ENCODE results near the gene PYGB. TPM values are rescaled to one million over a fixed set of nuclear protein-coding genes. Genes with fewer than 3 reads are reported as not detected.

PYGB gene
- total RNA-seq, 1 experiment from 2014 or later, result 220 TPM

DNA sequence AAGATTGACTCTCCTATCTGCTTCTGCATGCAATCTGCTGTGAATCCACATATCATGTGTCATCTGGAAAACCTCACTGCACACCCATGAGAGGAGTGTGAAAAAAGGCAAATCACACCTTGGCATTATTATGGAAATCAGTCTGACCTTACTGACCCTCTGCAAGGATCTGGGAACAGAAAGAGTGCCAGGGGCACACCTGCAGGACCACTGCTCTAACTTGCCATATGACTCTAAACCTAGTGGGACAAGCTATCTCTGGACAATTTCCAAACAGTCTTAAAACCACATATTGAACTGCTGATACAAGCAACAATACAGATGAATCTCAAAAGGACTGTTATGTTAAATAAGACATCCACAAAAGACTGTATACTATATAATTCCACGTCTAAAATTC is 92.5 kb downstream of the PYGB start:
- ChIA-PET CTCF (no interaction called here), POLR2A (no interaction called here)
- intact Hi-C loops (cut with micrococcal nuclease; ENCODE audit: unreplicated experiment), result no loop called here
- ATAC-seq, result no peak
- H3K27me3 ChIP-seq (ENCODE audit: control insufficient read depth, insufficient read depth, low read length), result no peaks in the 10 kb centered on the region
- BruUV-seq (replicated peaks), result no TSS peak
- DNase-seq (ENCODE audit: low read depth, low spot score), result no peak
- in situ Hi-C loops (cut with HindIII; ENCODE audit: low pct_unique_long_range_greater_than_20kb, low sequenced_read_pairs), result no loop called here
- peaks cover 29% of the 10 kb centered on the region for H3K4me1 ChIP-seq (ENCODE audit: control insufficient read depth, insufficient read depth, low read length)
- H3K9me3 ChIP-seq (ENCODE audit: control insufficient read depth, insufficient read depth, low read depth, low read length), result no peaks in the 10 kb centered on the region
- TF ChIP-seq SIN3A (IDR thresholded peaks at IDR 0.05; ENCODE audit: borderline replicate concordance, insufficient read depth, low read depth, low read length) (no peak), TCF7L2 (IDR thresholded peaks at IDR 0.05; ENCODE audit: low read depth, low read length) (no peak), POLR2AphosphoS5 (IDR thresholded peaks at IDR 0.05; ENCODE audit: low read depth, low read length) (no peak)
- TF ChIP-seq, protein P1, sequence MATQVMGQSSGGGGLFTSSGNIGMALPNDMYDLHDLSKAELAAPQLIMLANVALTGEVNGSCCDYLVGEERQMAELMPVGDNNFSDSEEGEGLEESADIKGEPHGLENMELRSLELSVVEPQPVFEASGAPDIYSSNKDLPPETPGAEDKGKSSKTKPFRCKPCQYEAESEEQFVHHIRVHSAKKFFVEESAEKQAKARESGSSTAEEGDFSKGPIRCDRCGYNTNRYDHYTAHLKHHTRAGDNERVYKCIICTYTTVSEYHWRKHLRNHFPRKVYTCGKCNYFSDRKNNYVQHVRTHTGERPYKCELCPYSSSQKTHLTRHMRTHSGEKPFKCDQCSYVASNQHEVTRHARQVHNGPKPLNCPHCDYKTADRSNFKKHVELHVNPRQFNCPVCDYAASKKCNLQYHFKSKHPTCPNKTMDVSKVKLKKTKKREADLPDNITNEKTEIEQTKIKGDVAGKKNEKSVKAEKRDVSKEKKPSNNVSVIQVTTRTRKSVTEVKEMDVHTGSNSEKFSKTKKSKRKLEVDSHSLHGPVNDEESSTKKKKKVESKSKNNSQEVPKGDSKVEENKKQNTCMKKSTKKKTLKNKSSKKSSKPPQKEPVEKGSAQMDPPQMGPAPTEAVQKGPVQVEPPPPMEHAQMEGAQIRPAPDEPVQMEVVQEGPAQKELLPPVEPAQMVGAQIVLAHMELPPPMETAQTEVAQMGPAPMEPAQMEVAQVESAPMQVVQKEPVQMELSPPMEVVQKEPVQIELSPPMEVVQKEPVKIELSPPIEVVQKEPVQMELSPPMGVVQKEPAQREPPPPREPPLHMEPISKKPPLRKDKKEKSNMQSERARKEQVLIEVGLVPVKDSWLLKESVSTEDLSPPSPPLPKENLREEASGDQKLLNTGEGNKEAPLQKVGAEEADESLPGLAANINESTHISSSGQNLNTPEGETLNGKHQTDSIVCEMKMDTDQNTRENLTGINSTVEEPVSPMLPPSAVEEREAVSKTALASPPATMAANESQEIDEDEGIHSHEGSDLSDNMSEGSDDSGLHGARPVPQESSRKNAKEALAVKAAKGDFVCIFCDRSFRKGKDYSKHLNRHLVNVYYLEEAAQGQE (IDR thresholded peaks at IDR 0.05; ENCODE audit: insufficient read depth in 1 of 2, low read depth in 2 of 2, low read length in 1 of 2), result no peak
- TF ChIP-seq, protein P2, sequence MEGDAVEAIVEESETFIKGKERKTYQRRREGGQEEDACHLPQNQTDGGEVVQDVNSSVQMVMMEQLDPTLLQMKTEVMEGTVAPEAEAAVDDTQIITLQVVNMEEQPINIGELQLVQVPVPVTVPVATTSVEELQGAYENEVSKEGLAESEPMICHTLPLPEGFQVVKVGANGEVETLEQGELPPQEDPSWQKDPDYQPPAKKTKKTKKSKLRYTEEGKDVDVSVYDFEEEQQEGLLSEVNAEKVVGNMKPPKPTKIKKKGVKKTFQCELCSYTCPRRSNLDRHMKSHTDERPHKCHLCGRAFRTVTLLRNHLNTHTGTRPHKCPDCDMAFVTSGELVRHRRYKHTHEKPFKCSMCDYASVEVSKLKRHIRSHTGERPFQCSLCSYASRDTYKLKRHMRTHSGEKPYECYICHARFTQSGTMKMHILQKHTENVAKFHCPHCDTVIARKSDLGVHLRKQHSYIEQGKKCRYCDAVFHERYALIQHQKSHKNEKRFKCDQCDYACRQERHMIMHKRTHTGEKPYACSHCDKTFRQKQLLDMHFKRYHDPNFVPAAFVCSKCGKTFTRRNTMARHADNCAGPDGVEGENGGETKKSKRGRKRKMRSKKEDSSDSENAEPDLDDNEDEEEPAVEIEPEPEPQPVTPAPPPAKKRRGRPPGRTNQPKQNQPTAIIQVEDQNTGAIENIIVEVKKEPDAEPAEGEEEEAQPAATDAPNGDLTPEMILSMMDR (IDR thresholded peaks at IDR 0.05), result no peak
- H3K36me3 ChIP-seq (ENCODE audit: control insufficient read depth, insufficient read depth, low read length), result no peaks in the 10 kb centered on the region
- no peak overlapping the region for H3K4me3 ChIP-seq (ENCODE audit: low read depth in 2 of 2, low read length in 2 of 2)
- no peak overlapping the region for H3K27ac ChIP-seq (ENCODE audit: low read length)

- intact Hi-C loops (cut with micrococcal nuclease; ENCODE audit: unreplicated experiment), result no loop called here
- POLR2A ChIA-PET, result interaction anchor here (0.6 kb wide), 1 partner anchor 10 kb away, joined by 3 read pairs; no protein-coding TSS in a partner anchor
- no TSS peak for BruUV-seq (replicated peaks)
Measured at GRCh38 chr20:25341716-25342680, 94.1 kb downstream of the PYGB start.

More at GRCh38 chr20:25341716-25342680, 94.1 kb downstream of the PYGB start:
- CTCF ChIA-PET, result no interaction called here
- DNase-seq (ENCODE audit: low read depth, low spot score), result no peak
- no peak for ATAC-seq
- Histone ChIP-seq H3K27ac (ENCODE audit: low read length) (no peak overlapping the region), H3K4me1 (ENCODE audit: control insufficient read depth, insufficient read depth, low read length) (peaks cover 28% of the 10 kb centered on the region), H3K9me3 (ENCODE audit: control insufficient read depth, insufficient read depth, low read depth, low read length) (no peaks in the 10 kb centered on the region), H3K4me3 (ENCODE audit: low read depth in 2 of 2, low read length in 2 of 2) (no peak overlapping the region), H3K36me3 (ENCODE audit: control insufficient read depth, insufficient read depth, low read length) (no peaks in the 10 kb centered on the region), H3K27me3 (ENCODE audit: control insufficient read depth, insufficient read depth, low read length) (no peaks in the 10 kb centered on the region)
- TF ChIP-seq POLR2AphosphoS5 (IDR thresholded peaks at IDR 0.05; ENCODE audit: low read depth, low read length) (no peak), TCF7L2 (IDR thresholded peaks at IDR 0.05; ENCODE audit: low read depth, low read length) (no peak)
- TF ChIP-seq, protein P1 (IDR thresholded peaks at IDR 0.05; ENCODE audit: insufficient read depth in 1 of 2, low read depth in 2 of 2, low read length in 1 of 2), result no peak
- in situ Hi-C loops (cut with HindIII; ENCODE audit: low pct_unique_long_range_greater_than_20kb, low sequenced_read_pairs), result no loop called here

All from Panc1 (cell line).